Astrocyte of the spinal cord (primary cell): ENCODE results near the gene A3GALT2.

Experiments used
- DNase-seq: peaks from one replicate; pipeline ENCODE4 v3.0.0; 2011; ENCODE audit warnings: low read depth, low spot score
- H3K4me3 ChIP-seq: 2 replicates; pipeline ENCODE4 v1.5.1; 2011; ENCODE audit warnings: low read depth, mild to moderate bottlenecking, low read length, moderate library complexity
- CTCF ChIP-seq: IDR thresholded peaks from 2 replicates; pipeline ENCODE4 v1.5.1; 2012; ENCODE audit warnings: low read depth, mild to moderate bottlenecking, low read length, inconsistent platforms
- in situ Hi-C: cut with HindIII; loops from 2 replicates; pipeline ENCODE4 v1.10.0; 2017; ENCODE audit warnings: low sequenced_read_pairs

A3GALT2 gene

GRCh38 chr1:33267468-33268205 is 53.3 kb downstream of the A3GALT2 start:
- no peak overlapping the region for H3K4me3 ChIP-seq
- TF ChIP-seq CTCF = no peak
- in situ Hi-C loops = no loop called here
- DNase-seq = no peak

GRCh38 chr1:33266766-33267165 is 54.1 kb downstream of the A3GALT2 start:
- in situ Hi-C loops = no loop called here
- no peak for TF ChIP-seq CTCF
- H3K4me3 ChIP-seq = no peak overlapping the region
- no peak for DNase-seq

GRCh38 chr1:33265780-33266605 is 54.9 kb downstream of the A3GALT2 start:
- DNase-seq = no peak
- TF ChIP-seq CTCF = no peak
- in situ Hi-C loops = no loop called here
- no peak overlapping the region for H3K4me3 ChIP-seq

- H3K4me3 ChIP-seq = no peak overlapping the region
- DNase-seq = no peak
- TF ChIP-seq CTCF = no peak
- in situ Hi-C loops = no loop called here
Observed at GRCh38 chr1:33263890-33264504, 56.9 kb downstream of the A3GALT2 start.

- in situ Hi-C loops = no loop called here
- peak; percentile 22 for DNase-seq
- no peak overlapping the region for H3K4me3 ChIP-seq
- TF ChIP-seq CTCF = no peak
Observed at GRCh38 chr1:33261344-33261743, 59.6 kb downstream of the A3GALT2 start.

GRCh38 chr1:33260439-33260838 is 60.5 kb downstream of the A3GALT2 start:
- no peak overlapping the region for H3K4me3 ChIP-seq
- TF ChIP-seq CTCF = no peak
- in situ Hi-C loops = no loop called here
- no peak for DNase-seq
